Esophagus muscularis mucosa (tissue), 4 donors: ENCODE results near the gene OR3A3.
"Not testable (repeated sequence)": the region's sequence is repeated elsewhere in the genome, so short reads cannot be mapped to it uniquely, and the experiment has no call there.

Experiments used
- CTCF ChIP-seq, 3 experiments: fragments of 200-600 bp in 2 of 3; fragments of 450-650 bp in 1 of 3; sonication (generic) in 2 of 3; IDR thresholded peaks; one replicate each; pipeline ENCODE4 v1.5.1; 2017 to 2019; ENCODE audit warnings: antibody characterized with exemption in 3 of 3, mild to moderate bottlenecking in 2 of 3, moderate library complexity in 1 of 3
- EP300 ChIP-seq: sonication (generic); formaldehyde crosslinking; IDR thresholded peaks from one replicate; pipeline ENCODE4 v1.6.1; 2017; ENCODE audit warnings: antibody characterized with exemption
- POLR2A ChIP-seq: fragments of 450-650 bp; IDR thresholded peaks from one replicate; pipeline ENCODE4 v1.6.1; 2017; ENCODE audit warnings: antibody characterized with exemption, moderate library complexity, mild to moderate bottlenecking, low read depth
- POLR2AphosphoS5 ChIP-seq, 2 donors: sonication (generic); formaldehyde crosslinking; IDR thresholded peaks; one replicate each; pipeline ENCODE4 v1.6.1; 2017; ENCODE audit warnings: antibody characterized with exemption in 2 of 2

- TF ChIP-seq POLR2A; CTCF (IDR thresholded peaks at IDR 0.05); POLR2AphosphoS5 (IDR thresholded peaks at IDR 0.05); EP300: not testable (repeated sequence)
Observed at GRCh38 chr17:3397801-3398200, 13.4 kb upstream of the OR3A3 start.
